NCI-H748 treated with DMSO at 0.1 percent for 48 hours (cell line): ENCODE measurements around the gene SELENON.

Source experiments
- DNase-seq: peaks from one replicate; lab custom pipeline; 2025; lab: John Stamatoyannopoulos, UW

Gene SELENON

GRCh38 chr1:25810341-25811299 lies 10.6 kb downstream of the SELENON start:
- no peak for DNase-seq

GRCh38 chr1:25811384-25812082 lies 11.5 kb downstream of the SELENON start:
- no peak for DNase-seq

- no peak for DNase-seq
Measured at GRCh38 chr1:25813071-25813733, 13.2 kb downstream of the SELENON start.

- DNase-seq = no peak
Measured at GRCh38 chr1:25813734-25814471, 13.9 kb downstream of the SELENON start.

- DNase-seq = no peak
Measured at GRCh38 chr1:25814549-25815087, 14.6 kb downstream of the SELENON start.

- DNase-seq = no peak
Measured at GRCh38 chr1:25815208-25816111, 15.5 kb downstream of the SELENON start.

GRCh38 chr1:25816112-25816718 lies 16.2 kb downstream of the SELENON start:
- DNase-seq = no peak

- DNase-seq = no peak
Measured at GRCh38 chr1:25817840-25818501, 18.0 kb downstream of the SELENON start.

- no peak for DNase-seq
Measured at GRCh38 chr1:25818569-25818968, 18.6 kb downstream of the SELENON start.

- DNase-seq = peak; percentile 64
Measured at GRCh38 chr1:25819491-25820246, 19.7 kb downstream of the SELENON start, which contains the start of gene MTFR1L. TSS of gene MTFR1L (plus strand) at chr1:25819954. CDS start at chr1:25823105, 3,151 bp downstream.

GRCh38 chr1:25820247-25821111 lies 20.5 kb downstream of the SELENON start:
- DNase-seq = no peak

- DNase-seq = no peak
Measured at GRCh38 chr1:25821112-25821476, 21.1 kb downstream of the SELENON start.

GRCh38 chr1:25821630-25822091 lies 21.7 kb downstream of the SELENON start:
- DNase-seq = no peak

GRCh38 chr1:25825605-25826004 lies 25.6 kb downstream of the SELENON start:
- DNase-seq = no peak

- DNase-seq = no peak
Measured at GRCh38 chr1:25826571-25826970, 26.6 kb downstream of the SELENON start.

- no peak for DNase-seq
Measured at GRCh38 chr1:25828491-25828890, 28.5 kb downstream of the SELENON start.

GRCh38 chr1:25829046-25829445 lies 29.1 kb downstream of the SELENON start:
- no peak for DNase-seq
